ENCODE results near the gene FGF6. TPM values are rescaled to one million over a fixed set of nuclear protein-coding genes. Genes with fewer than 3 reads are reported as not detected.

Gene FGF6
- total and polyA plus RNA-seq, 10 of the 15 experiments (the other 5 are each of a cell fraction or from before 2014, with no cell fraction given) = not detected

DNA sequence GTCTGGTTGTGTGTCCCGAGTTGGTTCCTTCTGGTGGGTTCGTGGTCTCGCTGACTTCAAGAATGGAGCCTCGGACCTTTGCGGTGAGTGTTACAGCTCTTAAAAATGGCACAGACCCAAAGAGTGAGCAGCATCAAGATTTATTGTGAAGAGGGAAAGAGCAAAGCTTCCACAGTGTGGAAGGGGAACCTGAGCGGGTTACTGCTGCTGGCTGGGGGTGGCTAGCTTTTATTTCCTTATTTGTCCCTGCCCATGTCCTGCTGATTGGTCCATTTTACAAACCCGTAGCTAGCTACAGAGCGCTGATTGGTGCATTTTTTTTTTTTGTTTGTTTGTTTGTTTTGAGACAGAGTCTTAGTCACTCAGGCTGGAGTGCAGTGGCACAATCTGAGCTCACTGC lies 29.3 kb downstream of the FGF6 start:
- BruUV-seq (replicated peaks) = no TSS peak
- H3K36me3 ChIP-seq (ENCODE audit: control insufficient read depth in 2 of 2, insufficient read depth in 2 of 2, low read length in 1 of 2) = no peaks in the 10 kb centered on the region
- ATAC-seq (no peak), DNase-seq (ENCODE audit: low read depth, low spot score) (no peak), FAIRE-seq (no peak)
- TF ChIP-seq NFYB (IDR thresholded peaks at IDR 0.05; ENCODE audit: insufficient read depth, low read depth, low read length) (peak; percentile 45; the same call in 1 of the 2 replicates), SKIL (IDR thresholded peaks at IDR 0.05; ENCODE audit: low read depth, poor library complexity, severe bottlenecking) (no peak)
- H4K20me1 ChIP-seq (ENCODE audit: control insufficient read depth, insufficient read depth) = no peaks in the 10 kb centered on the region
- SMC1A ChIA-PET (ENCODE audit: uncharacterized antibody, unreplicated experiment) = no interaction called here
- no peaks in the 10 kb centered on the region for H3K79me2 ChIP-seq (ENCODE audit: control insufficient read depth, insufficient read depth, low read length)
- H3K4me1 ChIP-seq (ENCODE audit: control insufficient read depth, insufficient read depth, low read length) = no peaks in the 10 kb centered on the region
- no peak overlapping the region for H3K9ac ChIP-seq (ENCODE audit: control insufficient read depth, insufficient read depth, low read length)
- in situ Hi-C loops (cut with MboI) = no loop called here
- RAD21 ChIA-PET (ENCODE audit: unreplicated experiment) = no interaction called here
- H3K27me3 ChIP-seq (replicated peaks in 1 of 2; ENCODE audit: control insufficient read depth in 2 of 2, insufficient read depth in 2 of 2, low read length in 1 of 2) = peaks cover 0 to 7% of the 10 kb centered on the region in 2 experiments; a peak in 3 of 4 replicates
- H3K4me3 ChIP-seq = no peak overlapping the region
- POLR2A ChIA-PET = no interaction called here
- CTCF ChIA-PET = interaction anchor here (0.9 kb wide), 1 partner anchor 110 kb away, joined by 3 read pairs; no protein-coding TSS in a partner anchor
- H3K4me2 ChIP-seq (ENCODE audit: control insufficient read depth, insufficient read depth) = no peak overlapping the region
- 36% methylated on average over 8 of the region's 8 CpGs for WGBS (ENCODE audit: insufficient coverage, insufficient replicate concordance, low lambda C conversion rate, missing lambda C conversion rate)
- H2AFZ ChIP-seq (ENCODE audit: control insufficient read depth, low read depth, low read length) = no peak overlapping the region
- H3K27ac ChIP-seq (ENCODE audit: control insufficient read depth, insufficient read depth) = no peak overlapping the region
- intact Hi-C loops (cut with micrococcal nuclease; ENCODE audit: unreplicated experiment) = no loop called here
- no peaks in the 10 kb centered on the region for H3K9me3 ChIP-seq (replicated peaks; ENCODE audit: control insufficient read depth, insufficient read depth, low read length)

DNA sequence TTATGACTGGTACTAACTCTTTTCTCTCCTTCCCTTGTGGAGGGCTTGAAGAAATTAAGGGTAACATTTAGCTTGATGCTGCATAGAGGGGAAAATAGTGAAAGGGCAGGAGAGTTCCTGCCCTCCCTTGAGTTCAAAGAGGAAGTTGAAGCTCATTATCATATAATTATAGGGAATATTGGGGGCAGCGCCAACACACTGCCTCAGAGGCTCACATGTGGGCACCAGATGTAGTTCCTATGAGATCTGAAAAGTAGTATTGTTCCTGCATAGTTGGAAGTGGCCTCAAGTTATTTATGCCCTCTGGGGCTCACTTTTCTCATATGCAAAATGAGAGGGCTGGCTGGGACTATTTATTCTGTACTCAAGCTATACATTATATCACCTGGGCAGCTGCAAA lies 33.1 kb downstream of the FGF6 start:
- Histone ChIP-seq H3K9ac (ENCODE audit: control insufficient read depth, insufficient read depth, low read length) (no peak overlapping the region), H3K4me2 (ENCODE audit: control insufficient read depth, insufficient read depth) (no peak overlapping the region), H3K4me1 (ENCODE audit: control insufficient read depth, insufficient read depth, low read length) (no peaks in the 10 kb centered on the region), H4K20me1 (ENCODE audit: control insufficient read depth, insufficient read depth) (no peaks in the 10 kb centered on the region), H2AFZ (ENCODE audit: control insufficient read depth, low read depth, low read length) (no peak overlapping the region), H3K27ac (ENCODE audit: control insufficient read depth, insufficient read depth) (no peak overlapping the region), H3K4me3 (no peak overlapping the region), H3K79me2 (ENCODE audit: control insufficient read depth, insufficient read depth, low read length) (no peaks in the 10 kb centered on the region), H3K36me3 (ENCODE audit: control insufficient read depth in 2 of 2, insufficient read depth in 2 of 2, low read length in 1 of 2) (no peaks in the 10 kb centered on the region), H3K27me3 (replicated peaks in 1 of 2; ENCODE audit: control insufficient read depth in 2 of 2, insufficient read depth in 2 of 2, low read length in 1 of 2) (peaks cover 0 to 6% of the 10 kb centered on the region in 2 experiments; a peak in 3 of 4 replicates), H3K9me3 (replicated peaks; ENCODE audit: control insufficient read depth, insufficient read depth, low read length) (no peaks in the 10 kb centered on the region)
- no peak for ATAC-seq
- TF ChIP-seq LARP7 (IDR thresholded peaks at IDR 0.05) = no peak
- TF ChIP-seq, protein P1, sequence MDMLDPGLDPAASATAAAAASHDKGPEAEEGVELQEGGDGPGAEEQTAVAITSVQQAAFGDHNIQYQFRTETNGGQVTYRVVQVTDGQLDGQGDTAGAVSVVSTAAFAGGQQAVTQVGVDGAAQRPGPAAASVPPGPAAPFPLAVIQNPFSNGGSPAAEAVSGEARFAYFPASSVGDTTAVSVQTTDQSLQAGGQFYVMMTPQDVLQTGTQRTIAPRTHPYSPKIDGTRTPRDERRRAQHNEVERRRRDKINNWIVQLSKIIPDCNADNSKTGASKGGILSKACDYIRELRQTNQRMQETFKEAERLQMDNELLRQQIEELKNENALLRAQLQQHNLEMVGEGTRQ (IDR thresholded peaks at IDR 0.05; ENCODE audit: borderline replicate concordance, low read depth, low read length) = no peak
- TF ChIP-seq POLR2A (IDR thresholded peaks at IDR 0.05; ENCODE audit: low read depth, low read length) = no peak
- ChIA-PET POLR2A (no interaction called here), RAD21 (ENCODE audit: unreplicated experiment) (no interaction called here), SMC1A (ENCODE audit: uncharacterized antibody, unreplicated experiment) (no interaction called here), CTCF (interaction anchor here (1.2 to 1.6 kb wide), 2 partner anchors 10 to 11 kb away, joined by 3 to 5 read pairs; no protein-coding TSS in a partner anchor)
- FAIRE-seq = no peak
- 90% methylated on average over 1 of the region's 1 CpG for WGBS (ENCODE audit: insufficient coverage, insufficient replicate concordance, low lambda C conversion rate, missing lambda C conversion rate)
- intact Hi-C loops (cut with micrococcal nuclease; ENCODE audit: unreplicated experiment) (no loop called here), in situ Hi-C loops (cut with MboI) (no loop called here)
- no peak for DNase-seq (ENCODE audit: low read depth, low spot score)
- no TSS peak for BruUV-seq (replicated peaks)

All from GM12878 (cell line).